WTC11 (cell line): ENCODE data around the gene WFDC1.

Experiments used
- ATF2 ChIP-seq: sonication (generic); formaldehyde crosslinking; IDR thresholded peaks from 2 replicates; pipeline ENCODE4 v1.8.1; 2022; ENCODE audit warnings: low read depth, missing genetic modification reagents, borderline replicate concordance
- CTCF ChIP-seq: fragments of 200-600 bp; IDR thresholded peaks from 2 replicates; pipeline ENCODE4 v1.8.0; 2022; ENCODE audit warnings: antibody characterized with exemption
- HMGA2 ChIP-seq: fragments of 250-450 bp; sonication (Bioruptor Pico); IDR thresholded peaks from 2 replicates; pipeline ENCODE4 v1.4.0; 2021; ENCODE audit warnings: mild to moderate bottlenecking, moderate library complexity
- JUN ChIP-seq: sonication (generic); formaldehyde crosslinking; IDR thresholded peaks from 2 replicates; pipeline ENCODE4 v1.8.0; 2023; ENCODE audit warnings: mild to moderate bottlenecking, missing genetic modification reagents
- TEAD1 ChIP-seq: sonication (generic); formaldehyde crosslinking; IDR thresholded peaks from 2 replicates; pipeline ENCODE4 v1.8.0; 2022; ENCODE audit warnings: mild to moderate bottlenecking, missing genetic modification reagents
- TEAD4 ChIP-seq: sonication (generic); formaldehyde crosslinking; IDR thresholded peaks from 2 replicates; pipeline ENCODE4 v1.8.0; 2022; ENCODE audit warnings: mild to moderate bottlenecking, missing genetic modification reagents
- USF1 ChIP-seq: sonication (generic); formaldehyde crosslinking; IDR thresholded peaks from 2 replicates; pipeline ENCODE4 v1.8.0; 2022; ENCODE audit warnings: mild to moderate bottlenecking, missing genetic modification reagents

- TF ChIP-seq CTCF = no peak
- TF ChIP-seq USF1 = no peak
- no peak for TF ChIP-seq ATF2 (CRISPR knock-in tag)
- TF ChIP-seq JUN (CRISPR knock-in tag) = no peak
- TF ChIP-seq HMGA2 (CRISPR knock-in tag) = no peak
- TF ChIP-seq TEAD1 (CRISPR knock-in tag) = no peak
- no peak for TF ChIP-seq TEAD4 (CRISPR knock-in tag)
Observed at GRCh38 chr16:84378099-84378498, 83.4 kb downstream of the WFDC1 start.
